Measurements from ENCODE around the gene R3HCC1L.

R3HCC1L gene

GRCh38 chr10:98231417-98231816 is 97.0 kb downstream of the R3HCC1L start:
- DNase-seq (ENCODE audit: low read depth in 2 of 2): no peak

DNA sequence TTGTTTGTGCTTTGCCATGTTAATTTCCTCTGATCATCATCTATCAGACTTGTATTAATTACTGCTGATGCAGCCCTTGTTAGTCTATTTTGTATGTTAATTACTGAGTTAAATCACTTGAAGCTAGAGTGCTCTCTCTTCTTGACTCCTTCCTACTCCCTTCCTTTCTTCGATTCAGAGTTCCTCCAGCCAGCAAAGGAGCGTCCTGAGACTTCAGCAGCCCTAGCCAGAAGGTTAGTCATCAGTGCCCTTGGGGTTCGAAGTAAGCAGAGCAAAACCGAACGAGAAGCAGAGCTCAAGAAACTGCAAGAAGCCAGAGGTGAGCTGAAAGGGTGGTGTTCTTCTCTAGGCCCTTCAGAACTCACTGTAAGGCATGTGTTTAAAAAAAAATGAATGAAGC is 101.4 kb downstream of the R3HCC1L start:
- no peak for DNase-seq (ENCODE audit: low read depth in 2 of 2)

- no peak for DNase-seq (ENCODE audit: low read depth in 2 of 2)
Measured at GRCh38 chr10:98236862-98237261, 102.4 kb downstream of the R3HCC1L start.

DNA sequence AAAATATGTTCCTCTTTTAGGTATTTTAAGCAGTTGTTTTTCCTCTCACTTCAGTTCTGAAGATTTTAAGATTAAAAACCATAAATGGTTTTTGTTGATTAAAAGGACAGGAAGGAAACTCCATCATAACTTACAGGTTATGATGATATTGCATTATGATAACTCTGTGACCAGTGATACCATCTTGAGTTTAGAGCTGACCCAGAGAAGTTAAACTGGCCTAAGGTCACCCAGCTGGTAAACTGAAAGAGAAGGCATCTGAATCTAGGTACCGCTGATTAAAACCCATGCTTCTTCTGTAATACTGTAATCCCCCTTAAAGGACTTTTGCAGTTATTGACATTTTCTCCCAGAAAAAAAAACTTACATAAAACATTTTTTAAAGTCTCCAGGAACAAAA is 103.9 kb downstream of the R3HCC1L start:
- no peak for DNase-seq (ENCODE audit: low read depth in 2 of 2)

DNA sequence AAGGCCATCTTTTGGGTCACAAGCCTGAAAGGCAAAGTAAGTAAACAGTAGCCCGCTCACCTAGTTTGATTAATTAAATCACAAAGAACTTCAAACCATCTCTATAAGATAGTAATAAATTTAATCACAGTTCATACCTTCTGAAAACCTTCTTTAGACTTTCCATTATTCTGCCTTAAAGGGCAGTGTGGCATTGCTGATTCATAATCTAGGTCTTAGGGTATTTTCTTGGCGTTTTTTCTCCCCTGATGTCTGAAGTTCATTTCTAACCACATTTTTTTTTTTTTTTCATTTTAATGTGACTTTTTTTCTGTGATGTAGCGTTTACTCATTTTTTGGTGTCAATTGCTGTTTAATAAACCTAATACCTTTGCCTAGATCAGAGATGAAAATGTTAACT is 106.1 kb downstream of the R3HCC1L start:
- DNase-seq (ENCODE audit: low read depth in 2 of 2): no peak

GRCh38 chr10:98242823-98243222 is 108.4 kb downstream of the R3HCC1L start:
- DNase-seq (ENCODE audit: low read depth in 2 of 2): no peak

DNA sequence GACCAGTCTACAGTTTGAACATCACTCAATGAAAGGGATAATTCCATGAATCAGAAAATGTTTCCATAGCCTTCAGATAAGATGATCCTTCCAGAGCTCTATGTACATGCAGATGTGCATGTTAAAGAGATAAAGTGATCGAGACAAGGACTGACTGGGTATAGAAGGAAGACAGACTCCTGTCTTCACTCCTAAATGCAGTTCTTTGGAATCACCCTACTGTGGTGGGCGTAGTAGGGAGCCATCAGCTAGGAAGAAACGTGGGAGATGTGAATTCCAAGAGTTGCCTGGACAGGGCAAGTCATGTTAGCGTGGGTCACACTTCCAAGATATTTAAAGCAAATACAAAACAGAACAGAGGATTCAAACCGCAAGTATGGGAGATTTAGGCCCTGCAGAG is 109.7 kb downstream of the R3HCC1L start:
- no peak for DNase-seq (ENCODE audit: low read depth in 2 of 2)

DNA sequence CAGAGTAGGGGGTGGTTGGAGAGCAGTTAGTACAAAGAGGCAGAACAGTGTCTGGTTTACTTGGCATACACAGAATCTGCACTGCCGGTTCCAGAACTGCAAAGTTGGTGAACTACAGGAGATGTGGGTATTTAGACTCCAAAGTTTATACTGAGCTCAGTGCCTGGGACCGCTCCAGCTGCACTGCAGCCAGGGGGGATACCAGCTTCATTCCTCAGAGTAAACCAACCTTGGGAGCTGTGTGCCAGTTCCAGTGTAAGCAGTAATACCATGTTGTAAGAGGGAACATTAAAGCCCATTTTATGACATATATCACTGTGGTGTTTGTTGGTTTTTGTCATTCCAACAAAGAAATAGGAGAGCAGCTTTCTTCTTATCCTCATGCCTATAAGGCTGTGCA is 110.1 kb downstream of the R3HCC1L start:
- DNase-seq (ENCODE audit: low read depth in 2 of 2): no peak

DNA sequence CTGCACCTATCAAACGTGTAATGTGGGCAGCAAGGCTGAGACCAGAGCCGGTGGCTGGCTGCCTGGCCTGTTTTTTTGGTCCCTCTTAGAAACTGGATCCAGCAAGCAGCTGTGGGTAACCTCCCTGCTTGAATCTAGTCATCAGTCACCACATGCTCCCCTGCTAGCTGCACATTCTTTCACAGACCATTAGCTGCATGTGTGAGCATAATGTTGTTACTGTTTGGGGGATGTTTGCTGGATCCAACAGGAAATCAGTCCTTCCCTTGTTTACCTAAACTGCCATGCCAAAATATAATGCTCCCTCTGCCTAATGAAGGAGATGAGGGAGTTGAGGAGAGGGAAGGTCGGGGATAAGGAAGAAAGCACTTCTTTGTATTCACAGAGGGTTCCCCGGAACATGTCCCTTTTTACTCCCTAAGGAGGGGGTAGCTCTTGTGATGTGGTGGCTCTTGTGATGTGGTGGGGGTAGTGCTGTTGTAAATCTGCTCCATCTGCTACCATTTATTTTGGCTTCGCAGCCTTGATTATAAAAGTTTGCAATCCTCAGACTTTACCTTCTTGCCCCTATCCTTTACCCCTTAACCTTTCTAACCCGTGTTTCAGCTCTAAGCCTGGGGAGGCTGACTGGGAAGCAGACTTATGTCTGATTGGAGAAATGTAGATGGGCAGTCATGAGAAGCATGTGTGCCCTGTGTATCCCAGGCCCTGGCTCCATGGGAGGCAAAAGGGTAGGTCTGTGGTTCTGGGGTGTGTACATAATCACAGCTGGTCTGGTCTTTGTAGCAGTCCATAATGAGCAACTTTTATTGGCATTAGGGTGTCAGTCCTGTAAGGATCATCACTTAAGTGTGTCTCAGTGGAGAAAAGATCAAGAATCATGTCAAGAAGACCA is 112.7 kb downstream of the R3HCC1L start:
- no peak for DNase-seq (ENCODE audit: low read depth in 2 of 2)

DNA sequence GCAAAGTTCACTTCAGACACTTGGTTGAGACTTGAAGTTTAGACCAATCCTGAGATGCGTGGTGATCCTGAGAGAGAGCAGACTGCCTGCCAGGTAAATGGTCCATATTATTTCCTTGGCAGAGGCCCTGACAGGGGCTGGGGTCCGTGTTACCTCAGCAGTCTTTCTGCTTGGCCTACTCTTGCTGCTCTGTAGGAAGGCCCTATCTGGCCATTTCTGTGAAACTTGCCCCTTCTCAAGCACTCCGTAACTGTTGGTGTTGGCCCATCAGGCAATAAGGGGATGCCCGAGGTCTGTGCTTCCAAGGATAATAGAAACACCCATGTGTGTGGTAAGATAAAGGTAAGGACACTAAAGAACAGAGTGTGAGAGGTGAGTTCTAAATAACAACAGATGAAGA is 113.6 kb downstream of the R3HCC1L start:
- no peak for DNase-seq (ENCODE audit: low read depth in 2 of 2)

DNA sequence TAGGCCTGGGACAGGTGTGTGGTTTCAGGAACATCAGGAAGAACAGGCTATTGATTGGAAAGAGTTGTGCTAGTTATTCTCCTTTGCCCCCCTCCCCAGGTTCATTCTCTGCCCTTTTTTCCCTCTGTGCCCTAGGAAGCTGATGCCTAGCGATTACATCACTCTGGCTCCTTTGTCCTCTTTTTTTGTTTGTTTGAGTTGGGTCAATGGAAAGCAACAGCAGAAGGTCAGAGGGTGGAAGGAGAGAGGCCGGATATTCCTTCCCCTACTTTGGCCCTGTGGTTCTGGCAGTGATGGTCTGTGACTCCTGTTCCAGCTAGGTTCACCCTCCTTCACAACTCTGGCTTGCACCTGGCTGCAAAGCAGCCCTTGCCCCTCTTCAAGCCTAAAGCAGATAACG is 114.7 kb downstream of the R3HCC1L start:
- no peak for DNase-seq (ENCODE audit: low read depth in 2 of 2)

DNA sequence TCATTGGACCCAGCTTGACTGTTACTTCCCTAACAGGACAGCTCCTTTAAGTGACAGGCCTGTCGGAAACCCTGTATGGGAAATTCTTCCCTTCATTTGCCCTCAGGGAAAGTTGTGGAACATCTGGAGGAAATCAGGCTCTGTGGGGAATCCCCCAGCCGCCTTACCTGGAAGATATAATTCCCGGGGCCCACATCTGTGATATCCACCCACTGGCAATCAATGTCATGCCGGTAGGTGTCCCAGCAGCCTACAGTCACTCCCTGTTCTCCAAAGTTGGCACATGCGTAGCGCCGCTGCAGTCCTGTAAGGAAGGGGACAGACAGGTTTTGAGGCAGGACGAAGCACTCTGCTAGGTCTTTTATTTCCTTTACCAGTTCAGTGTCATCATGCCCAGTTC is 116.9 kb downstream of the R3HCC1L start:
- no peak for DNase-seq (ENCODE audit: low read depth in 2 of 2)

GRCh38 chr10:98252464-98252863 is 118.0 kb downstream of the R3HCC1L start:
- DNase-seq (ENCODE audit: low read depth in 2 of 2): no peak

DNA sequence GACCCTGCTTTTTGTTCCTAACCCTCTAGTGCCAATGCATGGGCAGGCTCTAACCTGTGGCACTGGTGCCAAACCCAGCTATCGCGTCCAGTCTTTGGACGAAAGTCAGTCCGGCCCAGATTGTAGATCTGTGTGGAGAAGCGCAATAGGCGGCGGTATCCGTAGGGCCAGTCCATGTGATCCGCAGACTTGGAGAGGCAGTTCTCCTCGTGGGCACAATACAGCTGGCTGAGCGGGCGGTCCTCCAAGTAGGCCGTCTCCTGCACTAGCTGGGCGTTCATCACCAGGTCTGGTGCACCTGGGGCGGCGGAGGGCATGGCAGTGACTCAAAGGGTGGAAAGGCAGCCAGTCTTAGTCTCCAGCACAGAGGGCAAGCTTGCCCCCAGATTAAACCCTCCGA is 119.0 kb downstream of the R3HCC1L start:
- DNase-seq (ENCODE audit: low read depth in 2 of 2): no peak

DNA sequence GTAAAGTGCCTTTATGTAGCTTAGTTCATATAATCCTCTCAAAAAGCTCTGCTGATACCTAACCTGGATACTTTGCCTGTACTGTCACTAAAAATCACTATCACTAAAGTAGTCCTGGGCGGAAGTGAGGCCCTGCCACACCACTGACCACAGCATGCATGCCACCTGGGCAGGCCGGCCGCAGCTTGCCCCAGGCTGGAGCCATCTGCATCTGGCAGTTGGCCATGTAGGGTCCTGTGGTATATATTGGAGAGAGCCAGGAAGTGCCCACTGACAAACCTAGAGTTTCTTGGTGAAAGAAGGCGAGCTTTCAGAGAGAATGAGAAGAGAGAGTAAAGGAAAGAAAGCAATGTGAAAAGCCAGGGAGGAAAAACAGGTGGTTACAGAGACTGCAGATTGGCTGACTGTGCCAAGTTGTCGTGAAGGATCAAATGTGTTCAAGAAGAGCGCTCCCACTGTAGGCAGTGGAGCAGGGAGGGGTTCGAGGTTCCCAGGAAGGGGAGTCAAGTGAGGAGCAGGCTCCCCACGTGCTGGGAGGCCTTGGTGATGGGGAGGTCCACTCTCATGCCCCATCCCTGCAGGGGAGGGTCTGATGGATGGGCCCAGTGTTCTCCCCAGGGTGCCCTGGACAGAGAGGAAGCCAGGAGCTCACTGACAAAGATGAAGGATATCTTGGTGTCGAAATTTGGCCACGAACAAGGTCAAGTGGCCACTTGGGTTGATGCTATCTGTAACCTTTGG is 119.9 kb downstream of the R3HCC1L start:
- no peak for DNase-seq (ENCODE audit: low read depth in 2 of 2)

DNA sequence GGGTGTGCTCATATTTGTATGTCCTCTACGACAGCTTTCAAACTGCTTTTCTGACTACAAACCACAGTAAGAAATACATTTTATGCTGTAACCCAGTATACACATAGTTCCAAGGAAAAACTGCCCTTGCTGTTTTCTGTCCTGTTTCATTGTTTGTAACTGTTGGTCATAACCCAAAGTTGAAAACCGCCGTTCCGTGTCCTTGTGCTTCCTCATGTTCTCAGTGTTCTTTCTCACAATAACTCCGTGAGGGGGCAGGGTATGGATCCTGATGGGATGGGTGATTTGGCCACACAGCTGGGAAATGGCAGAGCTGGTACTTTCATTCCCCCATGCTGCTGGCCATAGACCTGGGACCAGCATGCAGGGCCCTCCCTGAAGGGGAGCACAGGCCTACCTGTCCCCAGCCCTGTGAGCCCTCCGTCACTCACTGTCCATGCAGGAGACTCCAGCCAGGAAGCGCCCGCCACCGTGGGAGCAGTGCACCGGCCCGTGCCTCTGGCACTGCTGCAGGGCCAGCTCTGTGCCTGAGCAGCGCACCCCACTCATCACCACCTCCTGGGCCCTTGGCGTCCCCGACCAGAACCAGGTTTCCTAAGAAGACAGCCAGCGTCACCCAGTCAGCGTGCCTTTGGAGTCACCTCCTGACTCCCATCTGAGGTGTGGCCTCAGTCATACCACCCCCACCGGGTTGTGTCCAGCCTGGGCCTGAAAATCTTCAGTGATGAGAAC is 120.9 kb downstream of the R3HCC1L start:
- DNase-seq (ENCODE audit: low read depth in 2 of 2): no peak

- no peak for DNase-seq (ENCODE audit: low read depth in 2 of 2)
Measured at GRCh38 chr10:98256692-98257091, 122.2 kb downstream of the R3HCC1L start.

GRCh38 chr10:98257198-98257597 is 122.7 kb downstream of the R3HCC1L start:
- no peak for DNase-seq (ENCODE audit: low read depth in 2 of 2)

- no peak for DNase-seq (ENCODE audit: low read depth in 2 of 2)
Measured at GRCh38 chr10:98257961-98258360, 123.5 kb downstream of the R3HCC1L start.

- DNase-seq (ENCODE audit: low read depth in 2 of 2): no peak
Measured at GRCh38 chr10:98258683-98259454, 124.4 kb downstream of the R3HCC1L start.

GRCh38 chr10:98259606-98260315 is 125.3 kb downstream of the R3HCC1L start:
- no peak for DNase-seq (ENCODE audit: low read depth in 2 of 2)

Measured in stimulated activated CD8-positive, alpha-beta memory T cell treated with anti-CD3 and anti-CD28 coated beads, Interleukin-7, amount 100 ng/mL, for 4 hours (primary cell).